HPDE6-E6E7 (cell line): Measurements from ENCODE around the gene FBF1.
A peak's percentile ranks its signal among the peaks of the same experiment; 100 is the strongest.

Source experiments
- DNase-seq: peaks from one replicate; pipeline ENCODE4 v3.0.0; 2011; ENCODE audit warnings: missing footprints; ENCODE audit errors: extremely low spot score

FBF1 gene

GRCh38 chr17:75959051-75959838 lies 18.4 kb upstream of the FBF1 start:
- DNase-seq: no peak

DNA sequence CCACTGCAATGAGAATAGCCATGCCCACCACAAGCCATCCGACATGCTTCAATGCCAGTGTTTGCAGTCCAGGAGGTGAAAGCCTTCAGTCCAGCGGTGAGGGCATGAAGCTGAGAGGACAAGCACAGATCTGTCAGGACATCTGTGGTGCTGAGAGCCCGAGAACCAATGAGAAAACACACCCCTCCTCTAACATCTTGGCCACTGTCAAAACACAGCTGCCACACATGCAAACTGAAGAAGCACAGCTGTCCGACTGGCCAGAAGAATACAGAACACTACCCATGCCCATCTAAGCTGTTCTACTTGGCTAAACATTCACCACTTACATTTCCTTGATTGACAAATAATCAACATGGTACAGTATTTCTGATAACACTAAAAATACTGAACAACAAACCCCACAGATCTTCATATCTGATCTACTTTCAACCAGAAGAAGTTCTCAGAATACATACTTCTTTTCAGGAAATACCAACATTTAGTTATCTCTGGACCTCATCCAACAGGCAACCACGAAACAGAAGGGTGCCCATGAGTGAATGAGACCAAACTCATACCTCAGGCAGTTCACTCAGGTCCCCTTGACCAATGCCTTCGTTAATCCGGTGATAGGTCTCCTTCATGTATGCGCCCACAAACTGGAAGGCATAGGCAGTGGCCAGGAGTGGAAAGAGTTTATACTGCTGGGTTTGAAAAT lies 10.2 kb upstream of the FBF1 start:
- no peak for DNase-seq

DNA sequence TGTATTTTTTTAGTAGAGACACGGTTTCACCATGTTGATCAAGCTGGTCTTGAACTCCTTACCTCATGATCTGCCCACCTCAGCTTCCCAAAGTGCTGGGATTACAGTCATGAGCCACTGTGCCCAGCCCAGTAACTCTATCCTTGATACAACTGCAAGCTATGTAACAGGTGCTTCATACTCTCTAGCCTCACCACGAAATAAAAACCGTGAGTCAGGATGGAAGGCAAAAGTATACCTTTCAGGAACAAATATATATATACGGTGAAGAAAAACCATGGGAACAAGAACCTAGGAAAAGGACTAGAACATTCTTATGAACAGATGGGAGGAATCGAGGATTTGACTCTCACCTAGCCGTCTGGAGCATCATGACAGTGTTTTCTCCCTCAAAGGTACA lies 9.6 kb upstream of the FBF1 start:
- no peak for DNase-seq

DNA sequence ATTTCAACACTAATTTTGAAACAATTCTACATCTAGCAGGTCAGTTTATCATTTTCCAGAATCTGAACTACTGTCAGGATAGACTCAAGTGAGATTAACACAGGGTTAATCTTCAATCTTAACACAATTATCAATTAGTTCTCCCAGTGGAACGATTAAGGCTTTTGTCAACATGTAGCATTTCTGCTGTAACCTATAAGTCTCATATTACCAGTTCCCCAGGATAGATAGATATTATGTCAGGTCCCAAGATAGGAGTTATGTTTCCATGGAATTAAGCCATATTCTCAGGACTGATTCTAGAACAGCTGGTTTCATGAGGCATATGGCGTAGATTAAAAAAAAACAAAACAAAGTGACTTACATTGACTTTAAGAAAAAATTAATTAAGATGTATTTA lies 4.4 kb upstream of the FBF1 start:
- DNase-seq: no peak

- DNase-seq: no peak
Observed at GRCh38 chr17:75943491-75943890, 2.6 kb upstream of the FBF1 start.

DNA sequence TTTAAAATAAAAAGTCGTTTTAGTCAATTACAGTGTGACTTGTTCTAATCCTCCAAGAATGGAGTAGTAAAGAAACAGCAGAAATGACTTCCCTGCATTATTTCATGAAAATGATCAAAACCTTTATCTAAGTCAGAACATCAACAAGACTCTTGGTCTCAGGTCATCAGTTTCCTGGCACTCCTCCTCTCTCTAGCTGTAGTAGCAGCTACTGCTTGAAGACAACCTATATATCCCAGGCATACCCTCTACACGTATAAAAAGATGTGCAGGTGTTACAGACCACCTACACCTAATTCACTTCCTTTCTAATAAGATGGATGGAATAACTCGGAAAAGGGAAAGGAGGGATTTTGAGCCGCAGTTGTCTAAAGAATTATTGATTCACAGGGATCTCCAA lies 1.6 kb upstream of the FBF1 start:
- DNase-seq: no peak

- DNase-seq: no peak
Observed at GRCh38 chr17:75941442-75941819, 589 bp upstream of the FBF1 start.

GRCh38 chr17:75937652-75938051 lies 3.2 kb downstream of the FBF1 start:
- DNase-seq: no peak

- no peak for DNase-seq
Observed at GRCh38 chr17:75933808-75934207, 7.0 kb downstream of the FBF1 start.

DNA sequence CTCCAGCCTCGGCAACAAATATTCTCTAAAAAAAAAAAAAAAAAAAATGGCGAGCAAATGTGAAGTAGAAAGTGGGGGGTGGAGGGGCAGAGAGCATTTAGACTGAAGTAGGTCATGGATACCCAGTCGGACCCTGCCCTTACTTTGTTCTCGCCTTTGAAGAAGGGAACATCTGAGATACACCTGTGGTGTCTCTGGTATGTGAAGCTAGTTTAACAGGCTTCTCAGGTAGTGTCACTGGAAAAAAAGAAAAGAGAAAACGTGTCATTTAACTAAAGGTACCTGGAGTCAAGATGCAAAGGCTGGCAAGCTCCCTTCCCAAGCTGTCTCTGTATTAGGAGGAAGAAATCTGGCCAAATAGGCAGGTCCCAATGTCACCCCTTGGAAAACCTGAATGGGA lies 8.0 kb downstream of the FBF1 start:
- DNase-seq: no peak

- no peak for DNase-seq
Observed at GRCh38 chr17:75931062-75931461, 9.8 kb downstream of the FBF1 start.

DNA sequence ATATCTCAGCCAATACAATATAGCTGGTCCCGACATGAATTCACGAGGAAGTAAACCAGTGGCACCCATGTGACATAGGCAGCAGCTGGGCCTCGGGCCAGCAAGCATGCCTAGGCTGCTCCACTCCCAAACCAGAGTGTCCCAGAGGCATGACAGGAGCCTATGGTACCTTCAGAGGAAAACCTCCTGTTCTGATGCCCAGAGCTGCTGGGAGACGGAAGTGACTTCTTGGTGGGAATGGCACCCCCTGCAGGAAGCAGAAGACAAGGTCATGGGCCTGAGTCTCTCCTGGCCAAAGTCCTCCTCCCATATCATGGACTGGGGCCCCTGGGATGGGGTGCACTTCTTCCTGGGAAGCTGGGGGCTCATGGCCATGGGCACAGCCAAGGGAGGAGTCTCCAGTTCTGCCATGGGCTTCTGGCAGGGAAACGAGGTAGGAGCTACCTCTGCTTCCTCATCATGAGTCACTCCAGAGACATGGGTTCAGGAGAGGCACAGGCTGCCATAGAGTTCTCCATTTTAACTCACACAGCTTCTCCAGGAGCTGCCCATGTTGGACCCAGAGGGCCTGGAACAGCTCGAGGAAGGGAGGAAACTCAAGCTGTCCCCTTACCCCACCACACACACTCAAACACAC lies 13.4 kb downstream of the FBF1 start:
- DNase-seq: peak; percentile 58

DNA sequence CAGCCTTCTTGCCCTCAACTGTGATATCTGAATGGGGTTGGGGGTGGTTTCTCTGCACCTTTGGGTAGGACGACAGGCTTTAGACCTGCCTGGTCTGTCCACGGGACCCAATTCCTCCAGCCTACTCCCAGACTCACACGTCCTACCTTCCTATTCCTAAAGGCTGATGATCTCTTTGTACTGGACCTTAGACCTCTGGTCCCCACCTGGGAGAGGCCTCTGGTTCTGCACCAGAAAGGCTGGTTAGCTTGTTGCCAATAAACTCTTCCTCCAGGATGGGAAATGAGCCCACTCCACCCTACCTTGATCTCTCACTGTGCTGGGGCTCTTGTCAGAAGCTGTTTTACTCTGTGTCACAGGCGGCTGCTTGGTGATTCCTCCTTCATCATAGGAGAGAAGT lies 14.4 kb downstream of the FBF1 start:
- DNase-seq: no peak

- DNase-seq: no peak
Observed at GRCh38 chr17:75925912-75926311, 14.9 kb downstream of the FBF1 start.

DNA sequence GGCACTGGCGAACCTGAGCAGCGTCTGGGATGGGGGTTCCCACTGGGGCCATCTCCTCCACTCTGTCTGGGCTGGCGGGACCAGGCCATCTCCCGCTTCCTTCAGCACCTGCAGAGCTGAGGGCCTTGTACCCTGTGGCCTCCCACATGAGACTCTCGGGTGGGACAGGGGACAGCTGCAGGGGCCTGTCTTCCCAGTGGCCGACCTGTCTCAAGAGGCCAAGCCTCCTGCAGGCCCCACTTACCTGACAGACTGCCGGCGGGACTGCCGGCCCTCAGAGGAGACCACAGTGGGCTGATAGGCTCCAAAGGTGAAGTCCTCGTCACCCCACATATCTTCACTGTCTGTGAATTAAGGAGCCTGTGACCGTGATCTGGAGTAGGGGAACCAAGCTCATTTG lies 15.7 kb downstream of the FBF1 start:
- no peak for DNase-seq

DNA sequence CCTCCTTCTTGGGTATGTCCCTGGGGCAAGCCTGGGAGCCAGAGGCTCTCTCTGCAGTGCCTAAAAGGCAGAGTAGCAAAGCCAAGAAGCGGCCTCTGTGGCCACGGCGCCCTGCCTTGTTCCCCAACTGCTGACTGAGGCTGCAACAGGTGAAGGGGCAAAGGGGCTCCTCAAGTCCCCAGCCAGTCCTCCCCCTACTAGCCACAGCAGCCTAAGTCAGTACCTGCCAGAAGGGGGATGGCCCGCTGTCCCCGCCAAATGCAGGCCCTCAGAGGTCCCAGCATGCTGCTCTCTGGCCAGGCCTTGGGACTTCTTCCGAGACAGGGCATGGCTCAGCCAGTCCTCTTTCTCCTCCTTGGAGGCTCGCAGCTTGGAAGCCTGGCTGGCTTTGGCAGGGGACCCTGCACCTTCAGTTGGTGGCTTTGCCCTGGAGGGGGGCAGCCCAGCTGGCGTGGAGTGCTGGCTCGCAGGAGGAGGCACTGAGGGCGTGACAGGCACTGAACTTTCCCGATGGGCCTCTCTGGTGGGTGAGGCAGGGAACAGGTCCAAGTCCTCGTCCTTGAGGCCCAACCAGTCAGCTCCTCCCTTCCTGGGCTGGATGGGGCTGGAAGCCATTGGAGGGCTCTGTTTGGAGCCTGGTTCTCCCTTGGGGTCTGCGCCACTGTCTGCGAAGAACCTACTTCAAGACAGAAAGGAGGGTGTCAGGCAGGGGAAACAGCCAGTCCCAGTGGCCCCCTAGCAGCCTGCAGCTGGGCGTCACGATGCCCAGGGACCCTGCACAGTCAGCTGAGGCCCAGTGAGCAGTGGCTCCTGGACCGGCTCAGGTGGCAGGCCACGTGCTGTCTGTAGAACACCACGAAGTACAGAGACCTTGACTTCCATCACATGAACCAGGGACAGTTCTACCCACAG lies 17.6 kb downstream of the FBF1 start:
- no peak for DNase-seq

GRCh38 chr17:75922173-75922961 lies 18.5 kb downstream of the FBF1 start:
- no peak for DNase-seq

GRCh38 chr17:75921596-75921995 lies 19.2 kb downstream of the FBF1 start:
- DNase-seq: no peak

DNA sequence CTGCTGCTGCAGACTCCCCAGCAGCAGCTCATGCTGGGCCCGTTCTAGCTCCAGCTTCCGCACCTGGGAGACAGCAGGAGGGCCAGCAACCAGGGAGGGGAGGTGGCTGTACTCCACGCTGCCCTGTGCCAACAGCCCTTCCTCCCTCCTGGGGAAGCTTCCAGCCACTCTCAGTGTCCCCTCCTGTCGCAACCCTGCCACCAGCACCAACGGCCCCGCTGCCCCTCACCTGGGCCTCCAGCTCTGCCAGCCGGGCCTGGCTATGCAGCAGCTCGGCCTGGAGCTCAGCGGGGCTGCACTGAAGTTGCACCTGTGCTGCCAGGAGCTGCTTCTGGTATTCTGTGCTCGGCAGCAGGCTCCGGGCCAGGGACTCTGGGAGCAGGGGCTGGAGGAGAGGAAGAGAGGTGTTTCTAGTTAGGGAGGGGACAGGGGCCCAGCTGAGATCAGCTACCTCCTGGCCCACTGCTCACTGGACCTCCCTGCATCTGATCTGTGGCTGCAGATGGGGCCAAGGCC lies 20.7 kb downstream of the FBF1 start:
- DNase-seq: no peak

DNA sequence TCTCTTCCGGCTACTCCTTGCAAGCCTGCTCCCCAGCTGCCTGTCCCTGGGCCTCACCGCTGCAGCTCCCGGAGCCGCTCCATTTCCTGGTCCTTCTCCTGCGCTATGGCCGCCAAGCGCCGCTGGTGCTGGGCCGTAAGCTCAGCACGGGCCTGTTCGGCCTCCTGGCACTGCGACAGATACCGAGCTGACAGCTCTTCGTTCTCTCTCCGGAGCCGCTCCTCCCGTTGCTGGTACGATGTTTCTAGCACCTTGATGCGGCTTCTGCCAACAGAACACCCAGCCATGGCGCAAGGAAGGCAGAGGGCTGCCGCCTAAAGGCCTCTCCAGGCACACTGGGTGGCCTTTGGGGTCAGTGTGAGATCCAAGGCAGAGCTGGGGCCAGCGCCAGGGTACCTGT lies 21.2 kb downstream of the FBF1 start:
- no peak for DNase-seq

GRCh38 chr17:75917917-75918445 lies 22.9 kb downstream of the FBF1 start:
- DNase-seq: no peak
